ENCODE data around the gene COPZ1.
"Not testable (repeated sequence)": the region's sequence is repeated elsewhere in the genome, so short reads cannot be mapped to it uniquely, and the experiment has no call there.

COPZ1 gene

DNA sequence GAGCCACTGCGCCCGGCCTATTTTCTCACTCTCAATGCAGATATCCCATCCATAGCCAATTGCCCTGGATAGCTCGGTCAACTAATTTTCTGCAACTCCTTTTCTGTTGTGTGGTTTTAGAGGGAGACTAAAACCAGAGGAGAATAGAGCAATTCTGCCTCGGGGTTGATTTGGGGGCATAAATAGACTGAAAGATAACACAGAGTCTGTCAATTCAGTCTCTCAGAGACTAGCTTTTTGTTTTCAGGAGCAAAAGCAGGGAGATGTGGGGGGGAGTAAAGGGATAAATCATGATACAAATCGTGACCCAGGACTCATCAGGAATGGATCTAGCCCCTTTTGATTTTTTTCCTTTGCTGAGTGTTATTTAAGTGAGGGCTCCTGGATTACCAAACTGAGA is 6.5 kb downstream of the COPZ1 start:
- no peak for DNase-seq (ENCODE audit: low read depth in 2 of 2)

DNA sequence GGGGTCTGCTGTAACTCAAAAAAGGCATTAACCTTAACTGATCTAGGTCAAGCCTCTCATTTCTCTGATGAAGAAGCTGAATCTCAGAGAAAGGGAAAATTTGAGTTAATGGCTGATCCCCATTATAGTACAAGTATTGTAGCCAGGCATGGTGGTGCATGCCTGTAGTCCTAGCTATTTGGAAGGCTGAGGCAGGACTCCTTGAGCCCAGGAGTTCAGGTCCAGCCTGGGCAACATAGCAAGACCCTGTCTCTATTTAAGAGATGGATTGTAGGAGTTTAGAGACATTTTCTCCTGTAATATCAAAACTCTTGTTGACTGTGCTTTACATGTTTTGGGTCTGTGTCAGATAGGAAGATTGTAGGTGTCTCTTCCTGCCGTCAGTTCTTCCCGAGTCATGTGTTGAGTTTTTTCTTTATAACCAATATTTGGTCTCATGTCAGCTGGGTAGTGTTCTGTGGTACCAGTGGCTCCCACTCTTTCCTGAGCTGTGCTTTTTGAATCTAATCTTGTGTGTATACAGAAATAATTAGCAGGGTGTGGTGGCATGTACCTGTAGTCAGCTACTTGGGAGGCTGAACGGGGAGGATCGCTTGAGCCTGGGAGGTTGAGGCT is 8.6 kb downstream of the COPZ1 start:
- no peak for DNase-seq (ENCODE audit: low read depth in 2 of 2)

DNA sequence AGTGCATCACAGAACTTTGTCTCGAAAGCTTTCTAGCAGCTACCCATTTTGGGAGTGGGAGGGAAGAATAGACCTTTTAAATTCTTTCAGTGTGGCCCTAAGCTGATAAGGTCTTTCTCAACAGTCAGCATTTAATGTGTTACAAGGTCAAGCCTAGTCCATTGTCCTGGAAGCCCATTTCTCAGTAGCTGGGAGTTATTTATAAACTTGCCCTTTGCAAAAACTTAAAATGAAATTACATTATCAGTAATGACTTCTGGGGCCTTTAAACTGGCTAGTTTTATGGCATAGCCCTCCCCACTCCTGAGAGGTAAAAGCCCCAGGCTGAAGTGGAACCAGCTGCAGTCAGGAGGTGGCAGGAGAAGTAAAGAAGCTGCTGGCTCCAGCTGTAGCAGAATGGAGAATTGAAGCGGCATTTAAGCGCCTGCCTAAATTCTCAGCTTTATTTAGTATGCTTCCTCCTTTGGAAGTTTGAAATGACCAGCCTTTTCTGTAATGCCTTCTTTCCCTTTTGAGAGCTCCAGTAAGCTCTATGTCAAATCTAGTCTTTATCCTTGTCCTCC is 12.4 kb downstream of the COPZ1 start:
- DNase-seq (ENCODE audit: low read depth in 2 of 2): no peak

DNA sequence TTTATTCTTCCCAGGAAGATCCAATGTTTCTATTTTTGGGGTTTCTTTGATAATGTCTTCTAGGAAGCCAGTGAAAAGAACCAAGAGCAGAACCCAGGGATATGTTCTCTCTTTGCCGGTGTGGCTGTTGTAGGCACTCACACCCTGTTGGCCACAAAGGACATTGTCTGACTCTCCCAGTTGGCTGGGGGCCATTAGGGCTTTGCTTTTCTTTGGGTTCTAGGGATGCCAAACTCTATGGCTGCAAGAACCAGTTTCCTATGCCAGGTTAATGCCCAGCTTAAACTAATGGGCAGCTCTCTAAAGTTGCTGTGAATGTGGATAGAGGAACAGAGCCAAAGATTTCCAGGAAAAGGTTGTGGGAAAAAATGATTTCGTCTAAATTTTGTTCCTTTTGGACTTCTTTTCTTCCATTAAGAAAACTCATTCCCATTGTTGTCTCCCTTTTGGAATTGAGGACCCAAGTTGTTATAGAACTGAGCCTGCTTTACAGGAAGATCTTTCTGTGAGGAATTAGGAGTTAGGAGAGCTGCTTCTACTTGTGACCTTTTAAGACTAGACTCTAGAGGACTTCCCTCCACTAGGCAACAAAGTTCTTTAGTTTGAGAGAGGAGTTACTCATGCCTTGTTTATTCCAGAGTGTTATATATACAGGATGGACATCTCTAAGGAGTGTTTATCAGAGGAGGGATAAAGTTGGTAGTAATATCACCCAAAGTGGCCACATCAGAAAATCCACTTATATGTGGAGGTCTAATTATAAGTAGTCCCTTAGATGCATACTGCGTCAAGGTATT is 13.1 kb downstream of the COPZ1 start:
- DNase-seq (ENCODE audit: low read depth in 2 of 2): no peak

DNA sequence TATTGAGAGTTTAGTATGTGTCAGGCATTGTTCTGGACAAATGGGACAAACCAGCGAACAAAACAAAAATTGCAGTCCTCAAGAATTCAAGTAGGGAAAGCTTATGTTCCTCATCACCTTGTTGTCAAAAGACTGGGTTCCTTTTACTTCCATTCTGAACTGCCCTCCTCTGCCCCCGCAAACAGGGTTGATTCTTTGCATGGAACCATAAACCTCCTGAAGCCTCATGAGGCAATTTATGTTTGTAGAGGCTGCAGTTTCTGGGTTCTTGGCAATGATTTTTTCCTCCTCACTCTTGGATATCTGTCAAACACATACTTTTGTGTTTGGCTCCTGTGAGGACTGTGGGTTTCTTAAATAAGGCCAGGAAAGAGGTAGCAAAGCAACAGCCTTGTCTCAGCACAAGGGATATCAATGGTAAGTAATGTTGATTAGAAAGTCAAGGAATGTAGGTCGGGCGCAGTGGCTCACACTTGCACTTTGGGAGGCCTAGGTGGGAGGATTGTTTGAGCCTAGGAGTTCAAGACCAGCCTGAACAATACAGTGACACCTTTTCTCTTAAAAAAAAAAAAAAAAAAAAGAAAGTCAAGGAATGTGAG is 13.9 kb downstream of the COPZ1 start:
- no peak for DNase-seq (ENCODE audit: low read depth in 2 of 2)

DNA sequence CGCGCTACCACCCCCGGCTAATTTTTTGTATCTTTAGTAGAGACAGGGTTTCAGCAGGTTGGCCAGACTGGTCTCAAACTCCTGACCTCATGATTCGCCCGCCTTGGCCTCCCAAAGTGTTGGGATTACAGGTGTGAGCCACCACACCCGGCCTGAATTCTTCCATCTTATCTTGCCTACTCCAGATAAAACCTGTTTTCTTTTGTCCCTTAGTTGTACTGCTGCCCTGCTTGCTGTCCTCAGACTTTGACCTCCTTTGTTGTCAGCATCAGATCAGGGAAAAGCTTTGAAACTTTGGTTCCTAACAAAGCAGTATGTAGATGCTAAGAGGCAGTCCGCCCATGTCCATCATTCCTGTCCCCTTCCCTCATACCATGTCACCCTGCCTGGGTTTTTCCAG is 15.9 kb downstream of the COPZ1 start:
- DNase-seq (ENCODE audit: low read depth in 2 of 2): no peak

DNA sequence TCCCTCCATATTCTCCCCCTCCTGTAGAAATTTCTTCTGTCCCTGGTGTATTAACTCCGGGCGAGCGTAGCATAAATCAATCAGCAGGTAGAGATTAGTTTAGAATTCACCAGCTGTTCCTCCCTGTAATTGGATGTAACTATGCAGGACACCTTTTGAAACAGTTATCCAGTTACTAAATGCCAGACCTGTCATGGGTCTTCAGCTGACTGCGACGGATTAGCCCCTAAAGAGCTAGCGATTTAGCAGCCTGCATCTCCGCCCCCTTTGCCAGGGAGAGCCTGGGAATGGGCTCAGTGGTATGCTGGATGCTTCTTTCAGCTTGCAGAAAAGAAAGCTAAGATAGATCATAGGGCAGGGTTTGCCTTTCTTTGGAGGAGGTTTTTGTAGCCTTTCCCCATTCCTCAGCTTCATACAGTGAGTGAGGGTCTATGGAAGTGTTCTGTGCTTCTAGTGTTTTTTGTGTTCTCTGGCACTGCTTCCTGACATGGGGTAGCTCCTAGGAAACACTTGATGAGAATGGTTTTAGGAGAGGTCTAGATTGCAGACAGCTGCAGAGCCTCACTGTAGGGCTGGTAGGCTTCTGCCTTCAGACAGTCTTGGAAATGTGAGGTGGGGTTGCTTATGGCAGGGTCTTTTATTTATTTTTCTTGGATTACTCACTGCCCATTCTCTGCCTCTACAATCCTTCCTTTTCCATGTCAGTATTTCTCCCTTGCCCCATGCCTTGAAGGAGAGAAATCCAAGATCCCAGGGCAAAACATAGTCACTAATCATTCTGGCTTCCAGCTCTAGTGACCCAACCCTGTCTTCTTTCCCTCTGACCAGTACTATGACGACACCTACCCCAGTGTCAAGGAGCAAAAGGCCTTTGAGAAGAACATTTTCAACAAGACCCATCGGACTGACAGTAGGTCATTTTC is 16.7 kb downstream of the COPZ1 start:
- DNase-seq (ENCODE audit: low read depth in 2 of 2): no peak

DNA sequence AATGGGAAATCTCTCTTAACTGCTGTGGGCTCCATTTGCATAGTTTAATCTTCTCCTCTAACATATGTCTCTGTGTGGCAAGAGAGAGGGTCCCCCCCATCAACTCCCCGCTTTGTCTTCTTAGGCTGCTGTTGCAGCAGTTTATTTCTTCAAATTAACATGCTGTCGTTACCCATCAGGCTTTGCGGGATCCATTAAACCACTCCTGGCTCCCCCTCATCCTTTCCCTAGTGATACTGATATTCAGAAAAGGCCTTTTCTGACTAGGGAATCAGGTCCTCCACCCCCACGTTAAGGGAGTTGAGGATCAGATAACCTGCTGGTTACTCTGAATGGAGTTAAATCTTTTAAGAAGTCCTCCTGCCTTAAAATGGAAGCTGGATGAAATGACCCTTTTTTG is 24.1 kb downstream of the COPZ1 start:
- DNase-seq (ENCODE audit: low read depth in 2 of 2): no peak

DNA sequence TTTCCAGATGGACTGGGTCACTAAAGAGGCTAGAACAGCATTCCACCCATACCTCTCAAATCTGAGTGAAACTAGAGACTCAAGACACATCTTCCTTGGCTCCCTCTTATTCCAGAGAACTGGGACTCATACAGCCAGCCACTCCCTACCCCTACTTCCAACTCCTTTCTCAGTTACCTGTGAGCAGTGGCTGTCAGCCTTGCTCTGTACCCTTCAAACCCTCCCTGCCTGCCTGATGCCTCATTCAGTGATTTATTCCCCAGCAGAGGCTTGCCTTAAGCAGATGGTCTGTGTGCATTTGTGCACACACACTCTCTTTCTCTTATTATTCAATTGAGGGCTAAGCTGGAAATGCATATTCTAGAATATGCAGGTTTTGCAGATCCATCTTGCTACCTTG is 24.7 kb downstream of the COPZ1 start:
- no peak for DNase-seq (ENCODE audit: low read depth in 2 of 2)

DNA sequence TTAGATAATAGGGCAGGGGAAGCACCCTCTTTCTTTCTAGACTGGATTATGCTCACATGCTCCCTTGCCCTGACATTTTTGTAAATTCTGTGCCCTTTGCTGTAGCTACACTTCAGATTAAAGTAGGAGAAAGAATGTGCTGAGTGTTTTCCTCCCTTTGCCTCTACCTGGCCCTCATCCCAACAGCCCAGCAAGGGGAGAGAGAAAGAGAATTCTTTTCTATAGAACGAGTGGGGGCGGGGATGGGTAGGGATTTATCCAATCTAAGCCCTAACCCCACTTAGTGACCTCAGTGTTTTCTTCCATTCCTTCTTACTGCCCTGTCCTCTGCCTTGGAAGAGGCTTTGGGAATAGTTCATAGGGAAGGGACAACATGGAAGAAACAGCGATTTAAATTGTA is 25.8 kb downstream of the COPZ1 start:
- DNase-seq (ENCODE audit: low read depth in 2 of 2): no peak

DNA sequence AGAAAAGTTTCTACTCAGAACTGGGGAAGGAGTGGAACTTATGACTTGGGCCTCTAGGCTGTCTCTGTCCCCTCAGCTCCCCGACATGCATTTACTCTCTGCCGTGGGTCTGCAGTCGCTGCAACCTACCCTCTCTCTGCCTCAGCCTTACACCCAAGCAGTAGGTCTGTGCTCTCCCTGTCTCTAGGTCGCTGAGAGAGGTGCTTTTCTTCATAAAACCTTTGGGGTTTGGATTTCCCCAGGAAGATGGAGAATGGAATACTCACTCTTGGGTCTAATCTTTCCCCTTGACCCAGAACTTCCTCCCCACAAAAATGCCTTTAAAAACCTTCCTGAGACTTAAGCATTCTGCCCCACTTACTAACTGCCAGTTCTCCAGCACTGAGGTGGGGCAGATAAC is 26.4 kb downstream of the COPZ1 start:
- no peak for DNase-seq (ENCODE audit: low read depth in 2 of 2)

DNA sequence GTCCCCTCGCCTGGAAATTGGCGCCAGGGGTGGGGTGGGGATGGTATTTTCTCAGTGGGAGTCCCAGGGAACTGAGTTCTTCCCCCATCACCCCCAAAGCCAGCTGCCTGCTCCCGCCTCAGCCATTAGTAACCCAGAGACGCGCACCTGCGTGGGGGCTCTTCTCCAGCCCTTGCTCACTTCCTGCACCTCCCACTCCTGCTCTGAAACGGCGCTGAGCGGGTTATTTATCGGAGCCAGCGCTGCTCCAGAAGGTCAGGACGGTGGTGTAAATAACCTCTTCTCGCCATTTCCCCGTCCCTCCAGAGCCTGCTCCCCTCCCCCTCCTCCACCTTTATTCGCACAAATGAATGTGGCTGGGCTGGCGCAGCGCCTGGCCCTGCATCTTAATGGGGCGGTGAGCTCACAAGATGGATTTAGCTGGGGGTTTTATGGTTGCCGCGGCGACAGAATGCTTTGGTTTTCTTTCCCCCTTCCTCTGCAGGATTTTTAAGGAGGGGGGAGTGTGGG is 27.1 kb downstream of the COPZ1 start:
- DNase-seq (ENCODE audit: low read depth in 2 of 2): no peak

DNA sequence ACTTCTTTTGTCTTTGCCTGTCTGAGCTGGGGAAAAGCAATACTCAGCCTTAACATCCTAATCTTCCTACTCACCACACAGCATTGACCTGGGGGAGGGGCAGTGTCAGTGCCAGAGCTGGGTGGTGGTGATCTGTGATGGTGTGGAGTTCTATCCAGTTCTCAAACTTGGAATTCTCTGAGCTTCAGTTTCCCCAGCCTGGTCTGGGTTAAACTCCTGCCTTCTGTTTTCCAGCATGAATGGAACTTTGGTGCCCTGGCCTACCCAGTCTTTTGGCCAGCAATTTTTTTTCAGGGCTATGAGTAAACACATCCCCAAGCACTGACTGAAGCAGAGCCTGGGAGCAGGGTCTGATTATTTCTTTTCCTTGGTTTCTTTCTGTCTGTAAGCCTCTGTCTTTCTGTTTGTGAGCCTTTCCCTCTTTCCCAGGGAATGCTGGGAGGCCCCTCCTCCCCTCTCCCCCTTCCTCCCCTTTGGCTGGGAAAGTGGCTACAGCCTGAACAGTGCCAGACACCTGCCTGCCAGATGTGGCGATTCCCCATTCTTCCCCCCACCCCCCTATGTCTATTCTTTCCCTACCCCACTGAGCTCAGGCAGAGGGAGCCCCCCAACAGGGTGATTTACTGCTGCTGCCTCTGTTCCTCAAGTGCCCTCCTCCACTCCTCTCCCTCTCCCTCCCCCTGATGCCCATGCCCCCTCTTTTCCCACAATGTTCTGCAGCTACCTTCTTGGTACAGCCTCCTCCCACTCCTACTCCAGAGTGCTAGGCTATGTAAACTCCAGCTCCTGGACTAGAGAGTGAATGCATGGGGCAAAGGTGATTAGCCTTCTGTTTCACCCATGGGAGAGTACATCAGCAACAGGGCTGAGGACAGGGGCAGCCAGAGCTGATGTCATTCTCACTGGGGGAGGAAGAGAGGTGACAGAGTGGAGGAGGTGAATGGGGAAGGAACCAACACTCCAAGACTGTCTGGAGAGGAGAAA is 28.3 kb downstream of the COPZ1 start:
- no peak for DNase-seq (ENCODE audit: low read depth in 2 of 2)

DNA sequence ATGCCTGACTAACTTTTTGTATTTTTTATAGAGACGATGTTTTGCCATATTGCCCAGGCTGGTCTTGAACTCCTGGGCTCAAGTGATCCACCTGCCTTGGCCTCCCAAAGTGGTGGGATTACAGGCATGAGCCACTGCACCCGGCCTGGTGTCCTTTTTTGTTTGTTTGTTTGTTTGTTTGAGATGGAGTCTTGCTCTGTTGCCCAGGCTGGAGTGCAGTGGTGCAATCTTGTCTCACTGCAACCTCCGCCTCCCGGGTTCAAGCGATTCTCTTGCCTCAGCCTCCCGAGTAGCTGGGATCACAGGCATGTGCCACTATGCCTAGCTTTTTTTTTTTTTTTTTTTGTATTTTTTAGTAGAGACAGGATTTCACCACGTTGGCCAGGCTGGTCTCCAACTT is 29.3 kb downstream of the COPZ1 start:
- not testable (repeated sequence) for DNase-seq (ENCODE audit: low read depth in 2 of 2)

DNA sequence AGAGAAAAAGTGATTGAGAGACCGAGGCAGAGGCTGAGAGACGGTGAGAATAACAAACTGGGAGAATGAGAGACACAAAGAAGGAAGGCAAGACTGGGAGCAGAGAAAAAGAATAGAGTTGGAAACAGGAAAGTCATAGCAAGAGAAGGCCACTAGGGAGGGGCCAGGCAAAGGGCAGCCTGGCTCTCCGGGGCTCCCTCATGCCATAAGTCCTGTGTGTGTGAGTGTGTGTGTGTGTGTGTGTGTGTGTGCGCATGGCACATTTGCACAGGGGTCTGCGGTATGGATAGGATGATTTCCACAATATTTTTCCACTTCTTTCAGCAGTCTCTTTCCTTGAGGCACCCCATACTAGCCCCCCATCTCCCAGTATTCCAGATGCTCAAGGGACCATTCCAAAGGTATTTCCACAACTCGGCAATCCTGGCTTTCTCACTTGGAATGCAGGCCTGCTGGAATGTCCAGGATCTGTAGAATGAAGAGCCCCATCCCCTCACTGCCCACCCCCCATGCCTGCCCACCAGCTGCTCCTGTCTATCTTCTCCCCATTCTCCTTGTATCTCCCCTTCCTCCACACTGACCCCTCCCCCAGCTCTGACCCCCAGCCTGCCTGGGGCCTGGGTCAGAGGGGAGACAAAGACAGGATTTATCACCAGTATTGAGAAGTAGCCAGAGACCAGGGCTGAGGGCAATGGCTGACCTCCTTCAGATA is 30.3 kb downstream of the COPZ1 start:
- no peak for DNase-seq (ENCODE audit: low read depth in 2 of 2)

DNA sequence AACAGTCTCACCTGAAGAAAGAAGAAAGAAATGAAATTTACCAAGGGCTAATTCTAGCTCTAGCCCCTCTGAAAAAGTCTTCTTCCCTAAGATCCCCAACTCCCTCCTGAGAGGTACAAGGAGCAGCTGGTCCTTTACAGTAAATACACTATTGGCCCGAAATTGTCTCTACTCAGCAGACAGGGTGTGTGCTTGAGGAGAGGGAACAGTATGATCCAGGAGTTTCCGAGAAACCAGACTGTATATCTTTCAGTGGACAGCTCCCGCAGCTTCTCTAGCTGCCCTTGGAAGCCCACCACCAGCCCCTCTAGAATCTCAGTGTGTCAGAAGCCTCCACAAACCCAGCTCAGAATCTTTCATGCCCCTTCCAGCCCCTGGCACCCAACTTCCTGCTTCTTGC is 31.3 kb downstream of the COPZ1 start:
- no peak for DNase-seq (ENCODE audit: low read depth in 2 of 2)

DNA sequence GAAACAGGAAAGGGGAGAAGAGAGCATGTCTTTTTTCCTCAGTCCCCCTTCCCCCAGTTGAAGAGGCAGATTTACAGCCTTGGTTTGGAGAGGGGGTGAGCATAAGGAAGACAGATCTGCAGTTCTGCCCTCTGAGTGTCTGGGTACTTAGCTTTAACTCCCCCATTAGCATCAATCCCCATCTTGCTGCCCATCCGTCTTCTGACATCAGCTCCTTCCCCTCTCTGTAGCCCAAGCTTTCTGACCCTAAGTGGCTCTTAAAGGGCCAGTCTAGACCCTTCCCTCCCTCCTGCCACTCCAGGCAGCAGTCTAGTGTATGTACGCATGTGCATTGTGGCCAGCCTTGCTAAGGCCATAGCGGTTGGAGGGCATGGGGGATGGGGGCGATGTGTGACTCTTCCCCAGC is 32.0 kb downstream of the COPZ1 start:
- no peak for DNase-seq (ENCODE audit: low read depth in 2 of 2)

DNA sequence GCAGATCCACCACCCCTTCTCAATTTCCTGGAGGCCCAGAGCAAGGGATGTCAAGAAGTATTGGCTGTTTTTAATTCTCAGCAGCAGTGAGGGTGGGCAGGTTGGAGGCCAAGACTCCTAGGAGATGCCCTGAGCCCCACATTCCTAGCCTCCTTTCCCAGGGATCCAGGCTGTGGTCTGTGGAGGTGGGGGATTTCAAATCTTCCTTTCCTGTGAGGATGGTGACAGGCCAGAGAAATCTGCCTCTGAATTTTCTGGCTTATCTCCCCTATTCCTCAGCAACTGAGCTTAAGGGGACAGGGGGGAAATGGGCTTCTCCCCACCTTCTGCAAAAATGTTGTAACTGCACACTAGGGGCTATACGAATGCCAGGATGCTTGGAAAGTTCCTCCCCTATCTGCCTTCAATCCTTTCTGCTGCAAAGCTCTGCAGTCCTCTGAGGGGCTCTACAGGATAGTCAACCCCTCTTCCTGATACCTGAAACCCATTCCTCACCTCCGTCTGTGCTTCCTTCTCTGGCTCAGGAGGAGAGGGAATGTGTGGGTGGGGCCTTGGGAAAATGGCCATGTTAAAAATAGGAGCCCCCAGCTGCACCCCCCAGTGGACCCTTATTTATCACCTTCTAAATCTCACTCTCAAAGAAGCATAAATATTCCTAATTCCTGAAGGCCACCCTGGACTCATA is 32.7 kb downstream of the COPZ1 start:
- DNase-seq (ENCODE audit: low read depth in 2 of 2): no peak
